HG03439 (cell line): ENCODE results near the gene HOMER1.

ENCODE experiments used
- ATAC-seq: cut with Tn5 transposase; IDR thresholded peaks from one replicate; pipeline ENCODE4 v1.9.1; 2021; ENCODE audit warnings: mild to moderate bottlenecking, moderate library complexity; ENCODE audit not compliant: unreplicated experiment

HOMER1 gene

DNA sequence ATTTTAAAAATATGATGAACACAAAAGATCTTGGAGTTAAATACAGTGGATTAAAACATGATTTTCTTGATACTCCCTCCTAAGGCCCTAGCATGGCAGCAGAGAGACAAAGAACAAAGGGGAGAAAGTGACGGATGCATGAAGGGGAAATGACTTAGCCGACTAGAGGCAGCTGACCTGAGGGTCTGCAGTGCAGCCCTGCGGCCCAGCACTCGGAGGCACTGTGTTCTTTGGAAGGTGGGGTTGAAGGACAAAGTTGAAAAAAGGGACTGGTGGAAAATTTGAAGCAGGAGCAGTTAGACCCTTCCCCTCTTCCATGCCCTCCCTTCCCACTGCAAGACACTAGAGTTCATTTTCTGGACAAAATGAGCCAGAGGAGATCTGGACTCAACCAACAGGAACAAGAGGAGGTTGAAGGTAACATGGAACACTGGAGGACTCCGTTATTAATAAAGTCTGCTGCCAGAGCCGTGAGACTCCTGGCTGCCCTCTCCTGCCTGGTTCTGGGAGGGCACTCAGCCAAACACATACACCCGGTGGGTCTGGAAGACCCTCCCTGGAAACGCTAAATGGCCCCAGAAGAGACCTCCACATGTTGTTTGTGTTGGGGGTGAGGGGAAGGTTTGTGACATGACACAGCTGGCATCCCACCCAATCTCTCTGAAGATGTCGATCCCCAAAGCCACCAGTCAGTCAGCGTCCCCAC is 179.9 kb downstream of the HOMER1 start:
- ATAC-seq = no peak

DNA sequence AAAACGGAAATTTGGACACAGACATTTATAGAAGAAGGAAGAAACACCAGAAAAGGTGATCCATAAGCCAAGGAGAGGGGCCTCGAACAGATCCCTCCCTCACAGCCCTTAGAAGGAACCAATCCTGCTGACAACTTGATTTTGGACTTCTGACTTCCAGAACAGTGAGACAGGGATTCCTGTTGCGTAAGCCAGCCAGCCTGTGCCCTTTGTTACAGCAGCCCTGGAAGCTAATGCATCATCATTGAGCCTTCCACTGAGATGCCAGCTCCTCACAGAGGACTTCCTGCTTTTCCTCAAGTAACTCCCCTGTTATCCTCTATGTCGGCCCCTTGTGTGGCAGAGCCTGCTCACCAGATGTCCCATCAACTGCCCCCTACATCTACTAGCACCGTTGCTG is 183.9 kb downstream of the HOMER1 start:
- no peak for ATAC-seq

DNA sequence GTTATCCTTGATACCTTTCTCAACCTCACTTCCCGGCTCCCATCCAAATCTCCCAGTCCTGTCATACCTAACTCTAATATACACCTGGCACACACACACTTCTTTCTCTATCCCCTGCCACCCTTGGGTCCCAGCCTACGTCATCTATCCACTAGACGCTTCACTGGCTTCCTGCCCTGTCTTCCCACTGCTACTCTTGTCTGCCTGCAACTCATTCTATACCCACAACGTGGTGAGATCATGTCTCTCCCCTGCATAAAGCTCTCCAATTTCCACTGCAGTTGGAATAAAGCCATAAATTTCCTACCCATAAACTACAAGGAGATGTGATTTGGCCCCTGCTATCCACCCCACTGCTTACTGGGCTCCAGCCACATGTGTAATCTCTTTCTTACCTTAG is 184.5 kb downstream of the HOMER1 start:
- ATAC-seq = no peak
